GM21576 (cell line): ENCODE data around the gene GPC6.

Source experiments
- ATAC-seq: cut with Tn5 transposase; IDR thresholded peaks from one replicate; pipeline ENCODE4 v1.9.1; 2021; ENCODE audit warnings: mild to moderate bottlenecking, moderate library complexity; ENCODE audit not compliant: unreplicated experiment

Gene GPC6

GRCh38 chr13:93878675-93879074 lies 652.1 kb downstream of the GPC6 start:
- no peak for ATAC-seq

- no peak for ATAC-seq
Measured at GRCh38 chr13:93881411-93881810, 654.8 kb downstream of the GPC6 start.

GRCh38 chr13:93882086-93882651 lies 655.6 kb downstream of the GPC6 start:
- no peak for ATAC-seq

DNA sequence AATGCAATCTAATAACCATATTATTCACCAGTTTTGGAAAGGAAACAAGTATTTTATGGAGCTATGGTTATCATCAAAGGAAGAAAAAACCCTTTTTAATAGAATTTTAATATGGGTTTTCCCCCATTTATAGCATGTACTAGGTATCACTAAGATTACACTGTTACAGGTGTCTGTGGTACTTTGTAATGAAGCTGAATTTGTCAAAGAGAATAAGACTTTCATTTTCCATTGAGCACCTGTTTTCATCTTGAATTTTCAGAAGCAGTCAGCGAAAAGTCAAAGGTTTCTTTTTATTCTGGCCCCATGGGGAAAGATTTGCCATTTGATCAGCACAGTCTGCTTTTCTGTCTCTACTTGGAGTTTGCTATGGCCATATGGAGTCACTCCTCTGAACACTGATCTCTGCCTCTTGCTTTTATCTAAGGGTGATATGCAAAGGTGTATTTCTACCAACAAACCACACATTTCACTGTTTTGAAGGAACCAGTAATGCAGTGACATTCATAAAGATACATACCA lies 662.9 kb downstream of the GPC6 start:
- no peak for ATAC-seq

DNA sequence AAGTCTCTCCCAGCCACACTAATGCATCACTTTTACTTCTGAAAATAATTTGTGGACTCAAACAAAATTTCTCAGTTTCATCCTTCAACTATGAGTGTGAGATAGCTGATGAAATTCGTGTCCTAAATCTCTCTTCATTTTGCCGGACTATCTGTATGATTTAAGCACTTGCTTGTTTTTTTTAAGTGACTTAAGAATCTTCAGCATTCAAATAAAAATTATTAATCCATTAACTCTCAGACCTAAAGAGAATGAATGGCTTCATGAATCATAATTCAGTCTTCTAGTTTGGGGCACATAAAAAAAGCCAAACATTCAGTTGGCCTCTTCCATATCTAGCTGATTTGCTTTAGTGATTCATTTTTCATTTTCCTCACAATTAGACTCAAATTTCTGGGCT lies 673.4 kb downstream of the GPC6 start:
- ATAC-seq: no peak

DNA sequence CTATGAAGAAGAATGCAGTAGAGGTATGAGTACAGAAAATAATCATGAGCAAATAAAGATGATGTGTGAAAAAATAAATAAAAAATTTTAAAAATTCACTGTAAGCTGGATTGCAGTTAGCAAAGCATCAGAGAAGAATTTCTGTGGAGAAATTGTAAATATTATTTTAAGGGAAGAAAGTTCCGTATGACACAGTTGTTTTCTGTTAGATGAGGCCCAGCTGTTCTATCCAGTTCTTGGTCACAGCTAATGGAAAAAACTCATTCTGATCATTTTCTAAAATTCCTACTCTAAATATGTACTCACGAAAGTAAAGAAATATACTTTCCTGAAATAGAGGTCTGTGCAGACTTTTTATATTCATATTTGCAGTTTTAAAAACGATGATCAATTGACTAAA lies 674.1 kb downstream of the GPC6 start:
- ATAC-seq: no peak

DNA sequence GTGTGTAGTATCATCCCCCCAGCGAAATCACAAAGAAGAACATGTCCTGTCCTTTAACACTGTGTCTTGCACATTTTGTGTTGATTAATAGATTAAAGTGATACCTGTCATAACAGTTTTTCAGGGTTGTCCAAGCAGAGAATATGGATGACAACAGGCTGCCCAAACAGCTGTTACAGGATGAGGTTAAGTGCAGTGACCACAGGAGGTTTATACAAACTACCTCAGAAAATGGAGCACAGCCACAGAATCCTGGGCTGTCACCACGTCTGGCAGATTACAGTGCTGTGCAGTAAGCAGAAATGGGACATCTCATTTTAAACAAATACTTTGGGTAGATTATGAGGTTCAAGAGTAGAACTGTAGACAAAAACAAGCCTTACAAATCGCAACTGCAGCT lies 677.3 kb downstream of the GPC6 start:
- ATAC-seq: no peak

DNA sequence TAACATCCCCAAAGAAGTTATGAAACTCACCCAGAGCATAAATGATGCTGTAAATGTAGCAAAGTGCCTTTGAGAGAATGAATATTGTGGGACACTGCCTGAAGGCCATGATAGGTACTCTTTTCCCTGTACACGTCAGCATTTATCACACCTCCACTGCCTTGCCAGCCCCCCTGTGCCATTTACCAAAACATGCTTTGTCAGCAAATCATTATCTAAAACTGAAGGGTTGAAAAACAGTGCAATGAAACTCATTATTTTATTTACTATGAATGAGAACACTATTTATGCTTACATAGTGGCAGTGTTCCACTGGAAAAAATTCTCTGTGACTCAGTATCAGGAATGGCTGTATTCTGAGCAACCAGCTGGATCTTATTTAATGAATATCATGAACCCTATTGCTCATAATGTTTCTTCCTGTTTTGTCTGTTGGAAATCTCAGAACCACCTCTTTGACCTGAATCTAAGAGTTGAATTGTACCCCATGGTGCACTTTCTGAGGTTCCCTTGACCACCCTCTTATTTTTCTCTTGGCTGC lies 688.7 kb downstream of the GPC6 start:
- ATAC-seq: no peak

GRCh38 chr13:93922063-93922855 lies 695.7 kb downstream of the GPC6 start:
- no peak for ATAC-seq

DNA sequence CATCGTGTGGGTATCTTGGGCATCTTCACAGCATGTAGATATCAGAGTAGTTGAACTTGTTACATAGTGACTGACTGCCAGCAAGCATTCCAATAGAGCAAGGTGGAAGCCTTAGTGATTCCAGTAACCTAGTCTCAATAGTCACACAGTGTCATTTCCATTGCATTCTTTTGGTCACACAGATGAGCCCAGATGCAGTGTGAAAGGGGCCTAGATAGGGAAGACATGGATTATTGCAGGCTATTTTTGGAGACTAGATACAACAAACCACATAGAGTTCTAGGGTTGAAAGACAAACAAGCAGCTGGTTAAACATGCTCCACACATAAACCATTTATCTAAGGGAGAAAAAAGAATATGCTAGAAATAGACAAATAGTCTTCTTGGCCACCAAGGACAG lies 699.4 kb downstream of the GPC6 start:
- no peak for ATAC-seq

- ATAC-seq: no peak
Measured at GRCh38 chr13:93926425-93926824, 699.8 kb downstream of the GPC6 start.

- no peak for ATAC-seq
Measured at GRCh38 chr13:93927431-93927830, 700.8 kb downstream of the GPC6 start.

DNA sequence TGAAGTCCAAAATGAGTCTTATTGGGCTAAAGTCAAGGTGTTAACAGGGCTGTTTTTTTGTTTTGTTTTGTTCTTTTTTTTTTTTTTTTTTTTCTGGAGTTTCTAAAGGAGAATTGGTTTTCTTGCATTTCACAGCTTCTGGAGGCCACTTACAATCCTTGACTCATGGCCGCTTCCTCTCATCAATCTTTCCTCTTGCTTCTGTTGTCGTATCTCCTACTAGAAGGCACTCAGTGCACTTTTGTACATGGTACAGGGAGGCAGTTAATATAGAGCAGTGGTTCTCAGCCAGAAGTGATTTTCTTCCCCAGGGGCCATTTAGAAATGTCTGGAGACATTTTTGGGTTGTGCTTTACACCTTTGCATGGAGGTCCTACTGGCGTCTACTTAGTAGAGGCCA lies 706.3 kb downstream of the GPC6 start:
- no peak for ATAC-seq

GRCh38 chr13:93936901-93937300 lies 710.3 kb downstream of the GPC6 start:
- ATAC-seq: no peak

DNA sequence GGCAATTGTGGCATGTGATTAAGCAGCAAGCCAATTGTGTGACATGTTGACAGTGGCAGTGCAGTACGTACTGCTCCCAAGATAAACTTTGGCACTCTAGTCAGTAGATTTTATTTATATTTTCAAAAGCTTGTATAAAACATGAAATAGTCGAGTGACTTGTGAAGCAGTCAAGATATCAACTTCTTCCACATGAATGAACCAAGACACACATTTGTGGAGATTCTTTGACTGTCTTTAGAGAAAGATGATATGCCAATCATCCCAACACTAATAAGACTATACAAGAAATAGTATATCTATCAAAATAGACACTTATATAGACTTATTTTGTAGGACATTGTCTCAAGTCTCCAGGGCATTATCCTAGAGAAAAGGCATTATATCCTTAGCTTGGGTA lies 714.8 kb downstream of the GPC6 start:
- no peak for ATAC-seq

- ATAC-seq: no peak
Measured at GRCh38 chr13:93942016-93942415, 715.4 kb downstream of the GPC6 start.

DNA sequence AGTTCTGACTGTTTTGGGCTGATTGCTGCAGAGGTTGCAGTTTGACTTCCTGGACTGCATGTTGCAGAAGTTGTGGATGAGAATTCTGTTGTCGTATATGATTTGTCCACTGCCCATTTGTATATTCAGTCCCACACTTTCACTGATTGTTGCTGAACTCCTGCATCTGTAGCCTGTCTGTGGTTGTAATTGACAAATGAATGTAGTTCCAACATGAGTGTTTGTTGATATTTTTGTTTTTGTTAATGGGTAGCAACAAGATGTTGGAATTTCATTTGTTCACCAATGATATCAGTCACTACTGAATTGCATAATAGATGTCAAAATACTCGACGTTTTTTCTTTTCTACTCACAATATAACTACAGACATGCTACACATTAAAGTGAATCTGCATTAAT lies 719.0 kb downstream of the GPC6 start:
- no peak for ATAC-seq

GRCh38 chr13:93946994-93947393 lies 720.4 kb downstream of the GPC6 start:
- ATAC-seq: no peak

DNA sequence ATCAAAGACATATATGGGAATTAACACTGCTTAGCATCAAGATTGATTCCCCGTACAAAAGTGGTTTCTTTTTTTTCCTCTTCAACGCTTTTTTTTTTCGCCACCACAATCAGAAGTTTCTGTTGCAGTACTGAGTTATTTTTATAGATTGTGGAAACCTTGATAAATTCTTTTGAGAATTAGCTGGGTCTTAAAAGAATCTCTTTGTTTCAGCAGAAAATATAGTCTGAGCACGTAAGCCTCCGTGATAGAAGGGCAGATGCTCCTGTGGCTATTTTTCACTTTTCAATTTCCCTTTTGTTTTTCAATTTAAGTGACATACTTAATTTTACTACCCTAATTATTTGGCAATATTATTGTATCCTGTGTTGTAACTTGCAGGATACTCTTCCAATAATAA lies 721.0 kb downstream of the GPC6 start:
- ATAC-seq: no peak

- no peak for ATAC-seq
Measured at GRCh38 chr13:93948162-93948922, 721.7 kb downstream of the GPC6 start.

GRCh38 chr13:93951108-93951507 lies 724.5 kb downstream of the GPC6 start:
- ATAC-seq: no peak

DNA sequence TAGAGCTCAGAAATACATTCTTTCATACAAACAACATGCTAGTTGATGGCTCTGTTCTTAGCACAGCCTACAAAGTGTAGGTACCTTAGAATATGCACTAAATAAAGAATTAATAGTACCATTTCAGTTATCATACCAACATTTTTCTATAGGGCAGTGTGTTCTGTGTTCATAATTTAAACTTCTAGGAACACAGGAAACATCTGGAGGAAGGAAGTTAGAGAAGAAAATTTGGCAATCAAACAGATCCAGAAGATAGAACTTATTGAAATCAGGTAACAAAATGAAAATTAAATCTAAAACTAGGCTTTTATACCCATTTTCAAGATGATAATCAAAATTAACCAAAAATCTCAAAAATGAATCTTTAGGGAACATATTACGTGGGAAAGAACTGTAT lies 725.3 kb downstream of the GPC6 start:
- ATAC-seq: no peak
